ENCODE results near the gene ACSS3. TPM values are rescaled to one million over a fixed set of nuclear protein-coding genes. Genes with fewer than 3 reads are reported as not detected.

Gene ACSS3
- total and polyA plus RNA-seq, 4 experiments from 2014 or later = not detected

- no peaks in the 10 kb centered on the region for H3K27me3 ChIP-seq (ENCODE audit: insufficient read depth, low read length)
- no peak overlapping the region for H3K27ac ChIP-seq (ENCODE audit: low read depth, low read length)
- Mint-ChIP-seq H3K27me3 (no peaks in the 10 kb centered on the region), H3K4me3 (no peak overlapping the region), H3K9me3 (peaks cover 0 to 14% (median 4%) of the 10 kb centered on the region in 8 donors), H3K36me3 (no peaks in the 10 kb centered on the region), H3K27ac (no peak overlapping the region), H3K4me1 (no peaks in the 10 kb centered on the region)
- ChIA-PET CTCF (ENCODE audit: partially characterized antibody) (no interaction called here), POLR2A (ENCODE audit: partially characterized antibody) (no interaction called here)
- DNase-seq = no peak
- no peaks in the 10 kb centered on the region for H3K4me1 ChIP-seq (ENCODE audit: insufficient read depth, low read length)
- H3K4me3 ChIP-seq (ENCODE audit: low read length in 2 of 2) = no peak overlapping the region
- H3K36me3 ChIP-seq (ENCODE audit: insufficient read depth, low read length) = no peaks in the 10 kb centered on the region
- no peaks in the 10 kb centered on the region for H3K9me3 ChIP-seq (ENCODE audit: control insufficient read depth in 1 of 2, low read length in 2 of 2)
- intact Hi-C loops (cut with micrococcal nuclease) = no loop called here
Measured at GRCh38 chr12:81229759-81230158, 151.9 kb downstream of the ACSS3 start.

- no peaks in the 10 kb centered on the region for H3K36me3 Mint-ChIP-seq
- H3K27me3 Mint-ChIP-seq = no peaks in the 10 kb centered on the region
- CTCF ChIA-PET (ENCODE audit: partially characterized antibody) = no interaction called here
- no peaks in the 10 kb centered on the region for H3K36me3 ChIP-seq (ENCODE audit: insufficient read depth, low read length)
- no peaks in the 10 kb centered on the region for H3K9me3 ChIP-seq (ENCODE audit: control insufficient read depth in 1 of 2, low read length in 2 of 2)
- POLR2A ChIA-PET (ENCODE audit: partially characterized antibody) = no interaction called here
- intact Hi-C loops (cut with micrococcal nuclease) = no loop called here
- H3K4me3 Mint-ChIP-seq = no peak overlapping the region
- H3K27ac ChIP-seq (ENCODE audit: low read depth, low read length) = no peak overlapping the region
- H3K9me3 Mint-ChIP-seq = peaks cover 0 to 5% (median 2%) of the 10 kb centered on the region in 8 donors
- H3K4me1 ChIP-seq (ENCODE audit: insufficient read depth, low read length) = no peaks in the 10 kb centered on the region
- H3K4me3 ChIP-seq (ENCODE audit: low read length in 2 of 2) = no peak overlapping the region
- no peak for DNase-seq
- no peaks in the 10 kb centered on the region for H3K4me1 Mint-ChIP-seq
- H3K27me3 ChIP-seq (ENCODE audit: insufficient read depth, low read length) = no peaks in the 10 kb centered on the region
- no peak overlapping the region for H3K27ac Mint-ChIP-seq
Measured at GRCh38 chr12:81231574-81232368, 153.9 kb downstream of the ACSS3 start.

- Mint-ChIP-seq H3K4me3 (no peak overlapping the region), H3K36me3 (no peaks in the 10 kb centered on the region), H3K4me1 (no peaks in the 10 kb centered on the region), H3K27me3 (no peaks in the 10 kb centered on the region), H3K27ac (no peak overlapping the region), H3K9me3 (peaks cover 0 to 15% (median 7%) of the 10 kb centered on the region in 8 donors)
- no peaks in the 10 kb centered on the region for H3K36me3 ChIP-seq (ENCODE audit: insufficient read depth, low read length)
- H3K27ac ChIP-seq (ENCODE audit: low read depth, low read length) = no peak overlapping the region
- H3K4me3 ChIP-seq (ENCODE audit: low read length in 2 of 2) = no peak overlapping the region
- ChIA-PET CTCF (ENCODE audit: partially characterized antibody) (no interaction called here), POLR2A (ENCODE audit: partially characterized antibody) (no interaction called here)
- DNase-seq = no peak
- H3K4me1 ChIP-seq (ENCODE audit: insufficient read depth, low read length) = no peaks in the 10 kb centered on the region
- H3K9me3 ChIP-seq (ENCODE audit: control insufficient read depth in 1 of 2, low read length in 2 of 2) = peaks cover 0 to 4% of the 10 kb centered on the region in 2 donors
- no peaks in the 10 kb centered on the region for H3K27me3 ChIP-seq (ENCODE audit: insufficient read depth, low read length)
- intact Hi-C loops (cut with micrococcal nuclease) = no loop called here
Measured at GRCh38 chr12:81245458-81245857, 167.6 kb downstream of the ACSS3 start.

- Histone ChIP-seq H3K9me3 (ENCODE audit: control insufficient read depth in 1 of 2, low read length in 2 of 2) (peaks cover 0 to 4% of the 10 kb centered on the region in 2 donors), H3K36me3 (ENCODE audit: insufficient read depth, low read length) (no peaks in the 10 kb centered on the region), H3K27ac (ENCODE audit: low read depth, low read length) (no peak overlapping the region), H3K4me3 (ENCODE audit: low read length in 2 of 2) (no peak overlapping the region), H3K4me1 (ENCODE audit: insufficient read depth, low read length) (no peaks in the 10 kb centered on the region), H3K27me3 (ENCODE audit: insufficient read depth, low read length) (no peaks in the 10 kb centered on the region)
- no peak overlapping the region for H3K4me3 Mint-ChIP-seq
- intact Hi-C loops (cut with micrococcal nuclease) = no loop called here
- H3K9me3 Mint-ChIP-seq = peaks cover 0 to 15% (median 7%) of the 10 kb centered on the region in 8 donors
- DNase-seq = no peak
- H3K36me3 Mint-ChIP-seq = no peaks in the 10 kb centered on the region
- H3K4me1 Mint-ChIP-seq = no peaks in the 10 kb centered on the region
- no peak overlapping the region for H3K27ac Mint-ChIP-seq
- H3K27me3 Mint-ChIP-seq = no peaks in the 10 kb centered on the region
- ChIA-PET CTCF (ENCODE audit: partially characterized antibody) (no interaction called here), POLR2A (ENCODE audit: partially characterized antibody) (no interaction called here)
Measured at GRCh38 chr12:81245907-81246570, 168.2 kb downstream of the ACSS3 start.

- intact Hi-C loops (cut with micrococcal nuclease) = no loop called here
- Mint-ChIP-seq H3K27ac (no peak overlapping the region), H3K27me3 (no peaks in the 10 kb centered on the region), H3K36me3 (no peaks in the 10 kb centered on the region), H3K4me3 (no peak overlapping the region), H3K9me3 (peaks cover 0 to 9% (median 0%) of the 10 kb centered on the region in 8 donors), H3K4me1 (no peaks in the 10 kb centered on the region)
- ChIA-PET POLR2A (ENCODE audit: partially characterized antibody) (no interaction called here), CTCF (ENCODE audit: partially characterized antibody) (no interaction called here)
- no peak overlapping the region for H3K27ac ChIP-seq (ENCODE audit: low read depth, low read length)
- peaks cover 0 to 4% of the 10 kb centered on the region in 2 donors for H3K9me3 ChIP-seq (ENCODE audit: control insufficient read depth in 1 of 2, low read length in 2 of 2)
- no peak for DNase-seq
- H3K27me3 ChIP-seq (ENCODE audit: insufficient read depth, low read length) = no peaks in the 10 kb centered on the region
- H3K4me1 ChIP-seq (ENCODE audit: insufficient read depth, low read length) = no peaks in the 10 kb centered on the region
- H3K4me3 ChIP-seq (ENCODE audit: low read length in 2 of 2) = no peak overlapping the region
- H3K36me3 ChIP-seq (ENCODE audit: insufficient read depth, low read length) = no peaks in the 10 kb centered on the region
Measured at GRCh38 chr12:81249976-81250375, 172.1 kb downstream of the ACSS3 start.

- Histone ChIP-seq H3K4me1 (ENCODE audit: insufficient read depth, low read length) (no peaks in the 10 kb centered on the region), H3K4me3 (ENCODE audit: low read length in 2 of 2) (no peak overlapping the region), H3K36me3 (ENCODE audit: insufficient read depth, low read length) (no peaks in the 10 kb centered on the region), H3K9me3 (ENCODE audit: control insufficient read depth in 1 of 2, low read length in 2 of 2) (peaks cover 0 to 4% of the 10 kb centered on the region in 2 donors), H3K27me3 (ENCODE audit: insufficient read depth, low read length) (no peaks in the 10 kb centered on the region), H3K27ac (ENCODE audit: low read depth, low read length) (no peak overlapping the region)
- intact Hi-C loops (cut with micrococcal nuclease) = no loop called here
- ChIA-PET CTCF (ENCODE audit: partially characterized antibody) (no interaction called here), POLR2A (ENCODE audit: partially characterized antibody) (no interaction called here)
- Mint-ChIP-seq H3K4me3 (no peak overlapping the region), H3K9me3 (peaks cover 0 to 3% (median 0%) of the 10 kb centered on the region in 8 donors), H3K36me3 (no peaks in the 10 kb centered on the region), H3K27me3 (no peaks in the 10 kb centered on the region), H3K4me1 (no peaks in the 10 kb centered on the region), H3K27ac (no peak overlapping the region)
- no peak for DNase-seq
Measured at GRCh38 chr12:81252228-81252627, 174.3 kb downstream of the ACSS3 start.

- Histone ChIP-seq H3K4me1 (ENCODE audit: insufficient read depth, low read length) (no peaks in the 10 kb centered on the region), H3K4me3 (ENCODE audit: low read length in 2 of 2) (no peak overlapping the region), H3K27ac (ENCODE audit: low read depth, low read length) (no peak overlapping the region), H3K9me3 (ENCODE audit: control insufficient read depth in 1 of 2, low read length in 2 of 2) (peaks cover 0 to 4% of the 10 kb centered on the region in 2 donors), H3K36me3 (ENCODE audit: insufficient read depth, low read length) (no peaks in the 10 kb centered on the region), H3K27me3 (ENCODE audit: insufficient read depth, low read length) (no peaks in the 10 kb centered on the region)
- H3K9me3 Mint-ChIP-seq = peaks cover 0 to 3% (median 0%) of the 10 kb centered on the region in 8 donors
- H3K27ac Mint-ChIP-seq = no peak overlapping the region
- intact Hi-C loops (cut with micrococcal nuclease) = no loop called here
- H3K36me3 Mint-ChIP-seq = no peaks in the 10 kb centered on the region
- no peak for DNase-seq
- ChIA-PET CTCF (ENCODE audit: partially characterized antibody) (no interaction called here), POLR2A (ENCODE audit: partially characterized antibody) (no interaction called here)
- H3K4me3 Mint-ChIP-seq = no peak overlapping the region
- no peaks in the 10 kb centered on the region for H3K4me1 Mint-ChIP-seq
- H3K27me3 Mint-ChIP-seq = no peaks in the 10 kb centered on the region
Measured at GRCh38 chr12:81253360-81253759, 175.5 kb downstream of the ACSS3 start.
